Measurements from ENCODE around the gene ARID1B.

Gene ARID1B

DNA sequence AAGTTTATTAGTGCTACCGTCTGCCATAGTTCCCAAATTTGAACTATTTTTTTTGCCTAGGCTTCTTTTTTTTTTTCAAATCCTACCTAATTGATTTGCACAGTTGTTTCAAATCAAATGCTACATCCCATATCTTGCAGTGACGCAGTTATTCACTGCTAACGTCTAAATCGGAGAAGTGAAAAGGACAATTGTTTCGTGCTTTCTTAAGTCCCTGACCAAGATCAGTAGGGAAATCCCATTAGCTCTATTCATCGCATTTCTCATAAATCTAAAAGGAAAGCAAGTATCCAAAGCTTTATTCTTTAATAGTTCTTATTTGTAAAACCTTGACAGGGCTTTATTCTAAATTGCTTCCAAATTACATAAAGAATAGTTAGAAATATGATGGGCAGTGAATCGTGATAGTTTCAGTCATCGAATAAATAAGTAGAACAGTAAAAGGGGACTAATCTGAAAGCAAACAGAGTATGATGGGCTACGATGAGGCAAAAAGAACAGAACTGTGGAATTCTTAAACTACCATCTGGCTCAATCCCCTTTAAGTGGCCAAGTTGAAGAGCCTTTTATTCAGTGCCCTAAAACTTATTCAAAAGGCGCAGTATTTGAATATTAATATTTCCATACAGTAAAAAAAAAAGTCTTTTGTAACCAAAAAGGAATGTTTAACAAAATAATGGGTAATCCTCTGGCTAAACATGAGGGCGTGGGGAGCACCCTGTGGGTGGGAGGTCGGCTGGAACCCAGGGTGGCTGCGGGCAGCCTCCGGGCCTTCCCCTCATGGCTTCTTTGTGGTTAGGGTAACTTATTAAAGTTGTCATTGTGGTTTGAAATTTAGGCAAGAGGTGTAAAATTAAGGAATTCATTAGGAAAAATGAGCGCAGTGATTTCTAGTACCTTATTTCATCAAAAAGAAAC, 3.0 kb upstream of the ARID1B start:
- no peak for DNase-seq (ENCODE audit: low read depth in 2 of 2)

- no peak for DNase-seq (ENCODE audit: low read depth in 2 of 2)
These were observed 2.2 kb upstream of the ARID1B start for GRCh38 chr6:156774863-156775405.

GRCh38 chr6:156775717-156776116, 1.5 kb upstream of the ARID1B start:
- DNase-seq (ENCODE audit: low read depth in 2 of 2): no peak

- no peak for DNase-seq (ENCODE audit: low read depth in 2 of 2)
These were observed 723 bp upstream of the ARID1B start for GRCh38 chr6:156776470-156776839.

DNA sequence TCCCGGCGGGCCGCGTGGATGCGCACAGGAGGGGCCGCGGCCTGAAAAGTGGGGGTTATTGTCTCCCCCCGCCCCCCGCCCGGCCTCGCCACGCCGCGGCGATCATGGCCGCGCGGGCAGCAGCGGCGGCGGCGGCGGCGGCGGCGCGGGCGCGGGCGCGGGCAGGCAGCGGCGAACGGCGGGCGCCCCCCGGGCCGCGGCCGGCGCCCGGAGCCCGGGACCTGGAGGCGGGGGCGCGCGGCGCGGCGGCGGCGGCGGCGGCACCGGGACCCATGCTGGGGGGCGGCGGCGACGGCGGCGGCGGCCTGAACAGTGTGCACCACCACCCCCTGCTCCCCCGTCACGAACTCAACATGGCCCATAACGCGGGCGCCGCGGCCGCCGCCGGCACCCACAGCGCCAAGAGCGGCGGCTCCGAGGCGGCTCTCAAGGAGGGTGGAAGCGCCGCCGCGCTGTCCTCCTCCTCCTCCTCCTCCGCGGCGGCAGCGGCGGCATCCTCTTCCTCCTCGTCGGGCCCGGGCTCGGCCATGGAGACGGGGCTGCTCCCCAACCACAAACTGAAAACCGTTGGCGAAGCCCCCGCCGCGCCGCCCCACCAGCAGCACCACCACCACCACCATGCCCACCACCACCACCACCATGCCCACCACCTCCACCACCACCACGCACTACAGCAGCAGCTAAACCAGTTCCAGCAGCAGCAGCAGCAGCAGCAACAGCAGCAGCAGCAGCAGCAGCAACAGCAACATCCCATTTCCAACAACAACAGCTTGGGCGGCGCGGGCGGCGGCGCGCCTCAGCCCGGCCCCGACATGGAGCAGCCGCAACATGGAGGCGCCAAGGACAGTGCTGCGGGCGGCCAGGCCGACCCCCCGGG, 637 bp downstream of the ARID1B start:
- peak; percentile 30 to 38 for DNase-seq (ENCODE audit: low read depth in 2 of 2)

GRCh38 chr6:156778454-156779205, 1.5 kb downstream of the ARID1B start:
- DNase-seq (ENCODE audit: low read depth in 2 of 2): peak; percentile 27 to 35

DNA sequence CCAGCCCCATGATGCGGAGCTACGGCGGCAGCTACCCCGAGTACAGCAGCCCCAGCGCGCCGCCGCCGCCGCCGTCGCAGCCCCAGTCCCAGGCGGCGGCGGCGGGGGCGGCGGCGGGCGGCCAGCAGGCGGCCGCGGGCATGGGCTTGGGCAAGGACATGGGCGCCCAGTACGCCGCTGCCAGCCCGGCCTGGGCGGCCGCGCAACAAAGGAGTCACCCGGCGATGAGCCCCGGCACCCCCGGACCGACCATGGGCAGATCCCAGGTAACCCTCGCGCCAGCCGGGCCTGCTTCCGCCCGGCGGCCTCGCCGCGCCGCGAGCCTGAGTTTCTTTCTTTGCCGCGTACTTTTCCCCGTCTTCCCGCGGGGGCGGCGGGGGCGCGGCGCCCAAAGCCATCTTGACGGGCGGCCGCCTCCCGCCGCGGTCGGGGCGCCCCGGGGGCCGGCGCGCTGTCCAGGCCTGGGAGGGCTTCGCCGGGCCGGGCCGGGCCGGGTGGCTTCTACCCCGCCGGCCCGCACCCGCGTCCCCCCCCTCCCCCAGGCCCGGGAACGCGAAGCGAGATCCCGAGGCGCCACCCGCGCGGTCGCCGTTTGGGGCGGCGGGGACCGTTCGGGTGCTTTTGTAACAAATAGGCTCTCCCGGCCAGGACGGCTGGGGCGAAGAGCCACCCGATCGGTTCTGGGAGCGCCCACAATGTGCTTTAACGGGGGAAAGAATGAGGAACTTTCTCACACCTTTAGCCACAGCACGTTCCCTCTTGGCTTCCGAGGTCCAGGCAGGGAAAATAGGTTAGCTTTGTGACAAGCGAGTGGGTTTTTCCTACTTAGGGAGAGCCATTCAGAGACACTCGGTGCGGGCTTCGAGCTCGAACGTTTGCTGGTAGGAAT, 2.3 kb downstream of the ARID1B start:
- DNase-seq (ENCODE audit: low read depth in 2 of 2): peak in 1 of 2 donors; percentile 34

DNA sequence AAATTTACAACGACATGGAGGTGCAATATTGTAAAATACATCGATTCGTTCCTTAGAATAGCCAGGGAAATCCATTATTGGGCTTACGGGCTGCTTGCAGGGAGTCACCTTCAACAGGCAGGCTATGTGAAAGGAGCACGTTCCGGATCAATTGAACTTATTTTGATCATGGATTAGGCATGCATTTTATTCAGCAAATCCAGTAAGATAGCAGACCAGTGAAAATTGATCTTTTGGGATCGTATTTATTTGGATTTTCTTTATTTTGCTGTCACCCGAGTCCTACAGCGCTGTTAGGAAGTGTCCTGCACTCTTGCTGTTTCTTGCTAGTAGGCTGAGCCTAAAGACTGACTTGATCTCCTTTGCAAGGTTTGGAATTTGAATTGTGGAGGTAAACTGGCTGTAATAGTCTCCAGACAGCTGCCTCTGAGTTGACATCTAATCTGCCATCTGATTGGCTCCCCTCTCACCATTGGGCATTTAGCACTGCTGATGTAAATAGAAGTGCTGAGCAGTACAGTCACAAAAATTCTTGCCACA, 3.0 kb downstream of the ARID1B start:
- peak in 1 of 2 donors; percentile 38 for DNase-seq (ENCODE audit: low read depth in 2 of 2)

DNA sequence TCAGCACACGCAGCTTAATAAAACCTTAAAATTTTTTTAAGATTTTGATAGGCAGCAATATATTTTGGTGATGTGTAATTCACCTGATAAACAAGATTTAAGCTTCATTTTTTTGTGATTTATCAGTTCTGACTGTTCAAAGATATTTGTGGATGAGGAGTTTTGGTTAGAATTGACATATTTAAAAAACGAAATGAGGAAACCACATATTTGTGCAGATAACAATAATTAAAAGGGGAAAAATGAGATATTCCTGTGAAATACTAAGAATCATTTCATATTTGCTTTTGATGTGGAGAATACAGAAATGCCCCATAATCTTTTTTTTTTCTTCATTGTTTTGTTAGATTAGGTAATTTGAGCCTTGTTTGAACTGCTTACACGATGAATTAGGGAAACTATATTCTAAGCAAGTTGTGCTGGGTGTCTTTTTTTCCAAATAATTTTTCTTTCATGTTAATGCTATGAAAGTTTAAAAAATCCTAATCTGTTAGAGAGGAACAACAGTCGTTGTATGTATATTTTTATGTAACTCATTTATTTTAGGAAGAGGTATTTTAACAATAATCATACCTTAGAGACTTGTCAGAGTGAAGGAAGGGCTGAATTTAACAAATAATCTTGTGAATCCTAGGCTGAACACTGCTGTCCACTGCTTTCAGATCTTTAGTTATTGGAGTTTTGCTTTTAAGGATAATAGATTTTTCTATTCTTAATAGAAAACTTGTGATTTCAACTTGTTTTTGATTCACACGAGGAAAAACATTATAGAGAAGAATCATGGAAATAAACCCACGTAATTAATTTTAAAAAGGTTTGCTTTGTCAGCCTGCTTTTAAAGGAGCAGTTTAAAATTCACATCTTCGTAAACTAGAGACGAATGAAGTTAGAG, 4.0 kb downstream of the ARID1B start:
- no peak for DNase-seq (ENCODE audit: low read depth in 2 of 2)

DNA sequence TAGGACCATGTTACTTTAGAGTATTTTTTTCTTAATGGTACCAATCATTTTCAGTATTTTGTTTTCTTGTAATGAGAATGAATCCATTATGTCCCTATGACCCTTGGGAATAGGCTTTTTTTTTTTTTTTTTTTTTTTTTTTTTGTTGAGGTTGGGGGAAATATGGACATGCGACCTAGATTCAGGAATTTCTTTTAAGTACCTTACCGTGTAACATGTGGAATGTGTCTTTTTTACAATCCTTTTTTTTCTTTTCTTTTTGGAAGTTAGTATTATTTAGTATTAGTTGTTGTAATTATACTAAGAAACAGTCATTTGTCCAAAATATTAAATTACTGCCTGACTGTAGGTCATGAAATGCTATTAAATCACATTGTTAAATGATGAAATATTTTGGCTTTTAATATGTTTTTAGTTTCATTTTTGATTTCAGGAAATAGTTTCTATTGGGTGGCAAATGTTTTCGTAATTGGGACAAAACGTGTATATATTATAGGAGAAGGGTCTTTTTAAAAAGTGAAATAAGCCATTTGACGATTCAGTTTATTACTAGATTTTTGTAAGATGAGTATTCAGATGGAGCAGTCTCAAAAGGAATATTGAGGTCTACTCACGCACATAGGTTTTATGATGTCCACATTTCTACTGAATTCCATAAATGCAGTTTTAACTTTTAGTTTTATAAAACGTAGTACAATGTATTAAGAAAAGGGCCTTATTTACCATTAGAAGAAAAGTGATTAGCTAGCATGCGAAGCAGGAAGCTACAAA, 4.9 kb downstream of the ARID1B start:
- DNase-seq (ENCODE audit: low read depth in 2 of 2): no peak

DNA sequence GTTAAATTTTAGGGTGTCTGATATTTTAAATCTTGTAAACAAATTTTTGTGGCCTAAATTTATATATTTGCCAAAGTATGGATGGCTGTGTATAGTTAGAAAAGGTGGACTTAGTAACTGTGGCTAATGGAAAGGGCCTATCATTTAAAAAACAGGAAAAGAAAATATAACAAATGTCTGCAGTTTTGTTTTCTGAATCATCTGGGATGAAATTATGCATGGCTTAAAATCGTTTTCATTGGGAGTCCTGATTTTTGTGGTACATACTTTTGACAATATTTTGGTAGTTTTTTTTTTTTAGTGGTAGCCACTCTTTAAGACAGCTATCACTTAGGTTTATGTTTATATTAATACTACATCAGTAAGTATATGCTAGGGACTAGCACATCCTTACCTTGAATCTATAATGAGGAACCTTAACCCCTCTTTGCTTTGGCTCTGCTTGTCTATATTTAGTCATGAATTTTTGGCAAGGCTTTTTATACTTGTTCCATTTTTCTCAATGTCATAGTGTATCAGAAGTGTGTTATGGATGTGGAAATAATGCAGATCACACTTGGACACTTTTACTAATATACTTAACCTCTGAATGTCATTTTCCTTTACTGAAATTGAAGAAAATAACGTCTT, 5.6 kb downstream of the ARID1B start:
- DNase-seq (ENCODE audit: low read depth in 2 of 2): no peak

DNA sequence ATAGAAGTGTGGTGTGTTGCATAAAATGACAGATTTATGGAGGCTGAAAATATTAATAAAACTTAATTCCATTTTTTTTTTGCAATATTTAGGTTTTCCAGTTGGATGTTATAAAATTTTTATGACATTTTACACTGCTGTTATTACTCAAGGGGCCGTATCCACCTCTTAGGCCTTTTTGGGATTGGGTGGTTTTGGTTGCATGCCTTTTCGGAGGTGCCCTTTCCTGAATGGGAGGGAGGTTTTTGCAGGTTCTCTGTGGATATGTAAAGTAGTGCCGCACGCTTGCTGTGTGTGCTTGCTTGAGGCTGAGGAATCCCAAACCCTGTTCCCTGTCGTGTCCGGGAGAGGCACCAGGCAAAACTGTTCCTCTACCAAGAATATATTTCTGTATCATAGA, 6.8 kb downstream of the ARID1B start:
- DNase-seq (ENCODE audit: low read depth in 2 of 2): no peak

GRCh38 chr6:156786652-156787051, 9.5 kb downstream of the ARID1B start:
- DNase-seq (ENCODE audit: low read depth in 2 of 2): no peak

DNA sequence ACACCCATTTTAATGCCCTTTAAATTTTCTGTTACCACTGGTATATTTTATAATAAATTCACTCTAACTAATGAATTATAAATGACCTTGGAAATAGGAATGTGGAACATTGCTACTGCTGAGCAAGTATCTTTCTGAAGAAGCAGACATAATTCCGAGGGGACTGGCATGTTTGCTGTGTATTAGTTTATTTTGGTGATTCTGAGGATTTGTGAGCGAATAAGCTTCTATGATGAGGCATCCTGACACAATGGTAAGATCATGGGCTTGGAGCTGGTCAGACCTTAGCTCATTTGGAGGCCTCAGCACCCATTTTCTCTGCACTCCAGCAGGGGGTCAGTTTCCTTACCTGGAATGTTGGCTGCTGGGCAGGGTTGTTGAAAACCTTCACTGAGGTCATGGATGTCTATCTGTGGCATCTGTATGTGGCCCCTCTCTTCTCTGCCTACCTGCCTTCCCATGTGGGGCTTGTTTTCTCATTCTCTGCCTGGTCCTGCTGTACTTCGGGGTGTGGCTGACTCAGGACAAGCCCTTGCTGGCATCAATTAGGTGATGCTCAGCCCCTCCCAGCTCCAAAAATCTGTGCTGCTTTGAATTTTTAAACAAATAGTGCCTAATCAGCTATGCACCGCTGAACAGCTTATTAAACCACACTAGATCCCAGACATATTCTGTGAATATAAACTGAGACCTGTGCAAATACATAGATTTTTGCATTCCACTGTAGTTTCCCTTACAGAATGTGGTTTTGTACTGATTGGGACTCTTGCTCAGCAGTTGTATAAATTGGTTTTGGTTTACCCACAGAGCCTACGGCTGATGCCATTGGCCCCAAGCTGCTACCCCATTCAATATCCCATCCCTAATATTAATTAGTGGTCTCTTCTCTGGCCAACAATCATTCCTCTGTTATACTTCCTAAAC, 10.7 kb downstream of the ARID1B start:
- no peak for DNase-seq (ENCODE audit: low read depth in 2 of 2)

DNA sequence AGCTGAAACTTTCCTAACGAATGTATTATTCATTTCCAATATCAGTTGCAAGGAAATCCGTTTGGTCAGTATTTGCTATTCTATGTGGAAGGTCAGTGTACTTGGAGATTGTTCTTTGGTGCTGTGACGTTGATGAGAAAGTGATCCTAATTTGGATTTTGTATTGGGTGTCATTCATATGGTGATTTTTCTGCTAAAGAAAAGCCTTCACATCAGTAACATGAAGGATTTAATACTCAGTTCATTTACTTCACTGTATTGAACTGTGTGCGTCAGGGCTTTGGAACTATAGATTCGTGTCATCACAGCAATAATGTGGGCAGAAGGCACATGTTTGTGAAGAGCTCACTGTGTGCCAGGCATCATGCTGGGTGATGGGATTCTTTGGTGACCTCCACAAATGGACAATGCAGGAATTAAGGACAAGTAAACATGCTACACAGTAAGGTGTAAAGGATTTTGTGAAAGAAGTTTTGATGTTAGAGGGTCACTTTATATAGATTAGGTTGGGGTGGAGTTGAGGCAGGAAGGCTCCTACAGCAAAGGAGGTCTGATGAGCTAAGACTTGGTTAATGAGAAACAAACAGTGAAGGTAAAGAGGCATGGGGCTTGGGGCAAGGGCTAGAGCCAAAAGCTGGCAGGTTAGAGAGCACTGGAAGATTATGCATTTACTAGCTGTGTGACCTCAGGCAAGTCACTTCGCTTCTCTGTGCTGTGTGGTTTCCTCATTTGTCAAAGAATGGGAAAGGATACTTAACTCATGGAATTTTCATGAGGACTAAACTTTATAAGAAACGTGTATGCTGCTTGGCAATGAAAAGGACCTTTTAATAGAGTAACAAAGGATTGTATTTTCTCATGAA, 12.1 kb downstream of the ARID1B start:
- DNase-seq (ENCODE audit: low read depth in 2 of 2): no peak

DNA sequence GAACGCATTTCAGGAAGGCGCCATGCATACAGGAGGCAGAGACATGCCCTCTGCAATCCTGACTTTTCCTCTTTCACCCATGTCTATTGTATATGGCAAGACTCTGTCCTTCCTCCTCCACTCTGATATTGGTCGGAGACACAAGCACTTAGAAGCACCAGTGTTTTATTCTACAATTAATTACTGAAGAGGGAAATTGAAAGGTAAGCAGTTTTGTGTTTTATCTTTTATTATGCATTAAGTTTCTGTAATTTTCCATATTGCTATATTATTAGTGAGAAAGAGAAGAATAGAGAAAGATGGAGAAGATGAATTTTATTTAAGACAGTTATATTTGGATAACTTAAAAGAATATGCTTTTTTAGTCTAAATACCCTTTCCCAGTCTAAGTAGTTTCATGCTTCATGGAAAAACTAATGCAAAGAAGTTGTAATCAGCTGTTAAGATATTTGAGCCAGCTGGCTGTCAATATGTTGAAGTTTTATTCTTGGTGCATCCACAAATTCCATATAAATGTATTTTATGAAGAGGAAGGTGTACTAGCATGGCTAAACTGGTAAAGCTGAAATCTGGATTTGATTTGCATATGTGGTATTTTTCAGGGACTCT, 13.6 kb downstream of the ARID1B start:
- no peak for DNase-seq (ENCODE audit: low read depth in 2 of 2)

Measured in activated CD4-positive, alpha-beta T cell treated with anti-CD3 and anti-CD28 coated beads for 24 hours (primary cell).